ENCODE results near the gene IFNLR1.
"Not testable (repeated sequence)": the region's sequence is repeated elsewhere in the genome, so short reads cannot be mapped to it uniquely, and the experiment has no call there.

IFNLR1 gene

GRCh38 chr1:24207395-24207687 lies 20.3 kb upstream of the IFNLR1 start:
- in situ Hi-C loops (cut with MboI; ENCODE audit: low pct_unique_long_range_greater_than_20kb, low sequenced_read_pairs) = loop anchor here (10.0 to 25.0 kb wide), 2 partner anchors 177 to 405 kb away; no protein-coding TSS in a partner anchor
- DNase-seq = not testable (repeated sequence)

GRCh38 chr1:24206516-24207394 lies 19.7 kb upstream of the IFNLR1 start:
- in situ Hi-C loops (cut with MboI; ENCODE audit: low pct_unique_long_range_greater_than_20kb, low sequenced_read_pairs) = loop anchor here (10.0 to 25.0 kb wide), 2 partner anchors 178 to 406 kb away; no protein-coding TSS in a partner anchor
- no peak for DNase-seq

- in situ Hi-C loops (cut with MboI; ENCODE audit: low pct_unique_long_range_greater_than_20kb, low sequenced_read_pairs) = loop anchor here (10.0 to 25.0 kb wide), 2 partner anchors 179 to 406 kb away; no protein-coding TSS in a partner anchor
- no peak for DNase-seq
Observed at GRCh38 chr1:24206083-24206464, 19.0 kb upstream of the IFNLR1 start.

- in situ Hi-C loops (cut with MboI; ENCODE audit: low pct_unique_long_range_greater_than_20kb, low sequenced_read_pairs) = loop anchor here (10.0 to 25.0 kb wide), 2 partner anchors 179 to 407 kb away; no protein-coding TSS in a partner anchor
- no peak for DNase-seq
Observed at GRCh38 chr1:24205345-24206082, 18.4 kb upstream of the IFNLR1 start.

- no peak for DNase-seq
- in situ Hi-C loops (cut with MboI; ENCODE audit: low pct_unique_long_range_greater_than_20kb, low sequenced_read_pairs) = loop anchor here (10.0 to 25.0 kb wide), 2 partner anchors 181 to 408 kb away; no protein-coding TSS in a partner anchor
Observed at GRCh38 chr1:24204116-24204515, 17.0 kb upstream of the IFNLR1 start.

GRCh38 chr1:24203404-24203803 lies 16.3 kb upstream of the IFNLR1 start:
- in situ Hi-C loops (cut with MboI; ENCODE audit: low pct_unique_long_range_greater_than_20kb, low sequenced_read_pairs) = loop anchor here (10.0 to 25.0 kb wide), 2 partner anchors 181 to 409 kb away; no protein-coding TSS in a partner anchor
- DNase-seq = no peak

- in situ Hi-C loops (cut with MboI; ENCODE audit: low pct_unique_long_range_greater_than_20kb, low sequenced_read_pairs) = loop anchor here (10.0 to 25.0 kb wide), 2 partner anchors 182 to 409 kb away; no protein-coding TSS in a partner anchor
- no peak for DNase-seq
Observed at GRCh38 chr1:24202987-24203386, 15.9 kb upstream of the IFNLR1 start.

GRCh38 chr1:24202556-24202955 lies 15.5 kb upstream of the IFNLR1 start:
- no peak for DNase-seq
- in situ Hi-C loops (cut with MboI; ENCODE audit: low pct_unique_long_range_greater_than_20kb, low sequenced_read_pairs) = loop anchor here (10.0 to 25.0 kb wide), 2 partner anchors 182 to 410 kb away; no protein-coding TSS in a partner anchor

GRCh38 chr1:24201941-24202440 lies 14.9 kb upstream of the IFNLR1 start:
- in situ Hi-C loops (cut with MboI; ENCODE audit: low pct_unique_long_range_greater_than_20kb, low sequenced_read_pairs) = loop anchor here (10.0 to 25.0 kb wide), 2 partner anchors 183 to 410 kb away; no protein-coding TSS in a partner anchor
- DNase-seq = peak; percentile 85

GRCh38 chr1:24199291-24199900 lies 12.3 kb upstream of the IFNLR1 start:
- peak; percentile 67 for DNase-seq
- in situ Hi-C loops (cut with MboI; ENCODE audit: low pct_unique_long_range_greater_than_20kb, low sequenced_read_pairs) = no loop called here

GRCh38 chr1:24198766-24199165 lies 11.7 kb upstream of the IFNLR1 start:
- in situ Hi-C loops (cut with MboI; ENCODE audit: low pct_unique_long_range_greater_than_20kb, low sequenced_read_pairs) = no loop called here
- no peak for DNase-seq

- DNase-seq = no peak
- in situ Hi-C loops (cut with MboI; ENCODE audit: low pct_unique_long_range_greater_than_20kb, low sequenced_read_pairs) = no loop called here
Observed at GRCh38 chr1:24195874-24196273, 8.8 kb upstream of the IFNLR1 start.

GRCh38 chr1:24195136-24195535 lies 8.0 kb upstream of the IFNLR1 start:
- no peak for DNase-seq
- in situ Hi-C loops (cut with MboI; ENCODE audit: low pct_unique_long_range_greater_than_20kb, low sequenced_read_pairs) = no loop called here

- in situ Hi-C loops (cut with MboI; ENCODE audit: low pct_unique_long_range_greater_than_20kb, low sequenced_read_pairs) = no loop called here
Observed at GRCh38 chr1:24193046-24193445, 6.0 kb upstream of the IFNLR1 start.

GRCh38 chr1:24191860-24192259 lies 4.8 kb upstream of the IFNLR1 start:
- no peak for DNase-seq
- in situ Hi-C loops (cut with MboI; ENCODE audit: low pct_unique_long_range_greater_than_20kb, low sequenced_read_pairs) = no loop called here

More at GRCh38 chr1:24193046-24193445, 6.0 kb upstream of the IFNLR1 start:
- DNase-seq = no peak

- in situ Hi-C loops (cut with MboI; ENCODE audit: low pct_unique_long_range_greater_than_20kb, low sequenced_read_pairs) = no loop called here
- no peak for DNase-seq
Observed at GRCh38 chr1:24190983-24191461, 3.9 kb upstream of the IFNLR1 start.

GRCh38 chr1:24189528-24189927 lies 2.4 kb upstream of the IFNLR1 start:
- no peak for DNase-seq
- in situ Hi-C loops (cut with MboI; ENCODE audit: low pct_unique_long_range_greater_than_20kb, low sequenced_read_pairs) = loop anchor here (10.0 kb wide), 1 partner anchor 65 kb away; no protein-coding TSS in a partner anchor

GRCh38 chr1:24186711-24186992 lies 437 bp downstream of the IFNLR1 start:
- DNase-seq = no peak
- in situ Hi-C loops (cut with MboI; ENCODE audit: low pct_unique_long_range_greater_than_20kb, low sequenced_read_pairs) = loop anchor here (10.0 kb wide), 1 partner anchor 62 kb away; no protein-coding TSS in a partner anchor
